GM12801 (cell line): Measurements from ENCODE around the gene CLEC16A.

Experiments
- TF ChIP-seq, protein P1 (sequence below): IDR thresholded peaks from one replicate; pipeline ENCODE4 v1.5.1; 2011; ENCODE audit warnings: control low read depth; ENCODE audit not compliant: insufficient read length; ENCODE audit errors: extremely low read depth

Gene CLEC16A

GRCh38 chr16:11073407-11073999 lies 129.1 kb downstream of the CLEC16A start:
- TF ChIP-seq, protein P1, sequence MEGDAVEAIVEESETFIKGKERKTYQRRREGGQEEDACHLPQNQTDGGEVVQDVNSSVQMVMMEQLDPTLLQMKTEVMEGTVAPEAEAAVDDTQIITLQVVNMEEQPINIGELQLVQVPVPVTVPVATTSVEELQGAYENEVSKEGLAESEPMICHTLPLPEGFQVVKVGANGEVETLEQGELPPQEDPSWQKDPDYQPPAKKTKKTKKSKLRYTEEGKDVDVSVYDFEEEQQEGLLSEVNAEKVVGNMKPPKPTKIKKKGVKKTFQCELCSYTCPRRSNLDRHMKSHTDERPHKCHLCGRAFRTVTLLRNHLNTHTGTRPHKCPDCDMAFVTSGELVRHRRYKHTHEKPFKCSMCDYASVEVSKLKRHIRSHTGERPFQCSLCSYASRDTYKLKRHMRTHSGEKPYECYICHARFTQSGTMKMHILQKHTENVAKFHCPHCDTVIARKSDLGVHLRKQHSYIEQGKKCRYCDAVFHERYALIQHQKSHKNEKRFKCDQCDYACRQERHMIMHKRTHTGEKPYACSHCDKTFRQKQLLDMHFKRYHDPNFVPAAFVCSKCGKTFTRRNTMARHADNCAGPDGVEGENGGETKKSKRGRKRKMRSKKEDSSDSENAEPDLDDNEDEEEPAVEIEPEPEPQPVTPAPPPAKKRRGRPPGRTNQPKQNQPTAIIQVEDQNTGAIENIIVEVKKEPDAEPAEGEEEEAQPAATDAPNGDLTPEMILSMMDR, result no peak

DNA sequence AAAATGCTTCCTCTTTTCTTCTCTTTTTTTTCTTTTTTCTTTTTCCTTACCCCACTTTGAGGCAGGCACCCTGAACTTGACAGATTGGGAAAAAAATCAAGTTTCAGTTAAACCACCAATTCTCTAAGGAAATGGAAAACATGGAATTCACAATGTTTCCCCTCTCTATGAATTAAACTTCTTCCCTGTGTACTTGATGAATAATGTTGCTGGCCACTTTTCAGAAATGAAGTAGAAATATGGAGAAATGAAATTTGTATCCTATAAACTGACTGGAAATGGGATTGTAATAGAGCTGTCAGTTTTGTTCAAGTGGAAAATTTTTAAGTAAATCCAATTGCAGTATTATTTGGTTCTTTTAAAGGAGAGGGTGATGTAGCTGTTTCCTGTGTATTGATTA lies 129.8 kb downstream of the CLEC16A start:
- TF ChIP-seq, protein P1, result no peak

DNA sequence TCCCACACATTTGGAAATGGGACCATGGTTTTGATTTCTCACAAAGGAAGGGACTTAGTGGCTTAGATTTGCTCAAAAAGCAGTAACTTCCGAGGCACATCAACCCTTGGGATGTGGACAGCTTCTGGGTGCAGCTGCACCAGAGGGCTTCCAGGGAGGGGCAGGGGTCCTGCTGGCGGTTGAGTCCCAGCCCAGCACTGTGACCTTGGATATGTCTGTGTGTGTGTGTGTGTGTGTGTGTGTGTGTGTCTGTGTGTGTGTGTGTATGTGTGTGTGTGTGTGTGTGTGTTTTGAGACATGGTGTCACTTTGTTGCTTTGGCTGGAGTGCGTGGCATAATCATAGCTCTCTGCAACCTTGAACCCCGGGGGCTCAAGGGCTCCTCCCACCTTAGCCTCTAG lies 130.8 kb downstream of the CLEC16A start:
- TF ChIP-seq, protein P1, result no peak

DNA sequence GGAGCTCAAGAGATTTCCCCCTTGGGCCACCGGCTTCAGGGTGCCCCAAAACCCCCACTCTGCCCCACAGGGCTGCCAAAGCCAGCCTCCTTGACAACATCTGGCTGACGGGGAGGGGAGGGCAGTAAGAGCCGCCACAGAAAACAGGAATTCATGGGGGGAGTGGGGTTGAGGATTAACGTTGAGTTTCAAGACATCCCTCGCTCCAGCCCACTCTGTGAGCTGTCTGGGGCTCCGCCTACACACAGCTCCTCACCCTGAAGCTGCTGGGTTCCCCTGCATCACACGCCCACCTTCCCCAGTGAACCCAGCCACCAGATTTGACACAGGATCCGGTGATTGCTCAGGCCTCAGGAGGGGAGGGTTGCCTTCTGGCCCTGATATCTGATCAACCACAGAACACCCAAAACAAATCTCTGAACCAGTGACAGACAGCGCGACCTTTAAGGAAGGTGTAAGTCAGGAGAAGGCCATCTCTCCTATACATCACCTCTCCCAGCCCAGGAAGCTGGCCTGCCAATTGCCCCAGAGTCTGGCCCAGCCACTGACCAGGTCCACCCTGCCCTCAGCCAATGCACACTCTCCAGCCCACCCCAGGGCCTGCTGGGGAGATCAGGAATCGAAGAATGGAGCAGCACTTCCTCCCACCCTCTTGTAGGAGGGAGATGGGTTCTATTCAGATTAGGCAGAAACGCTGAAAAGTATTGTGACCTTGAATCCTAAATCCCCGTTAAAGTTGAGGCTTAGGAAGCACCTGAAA lies 132.1 kb downstream of the CLEC16A start:
- TF ChIP-seq, protein P1, result no peak

DNA sequence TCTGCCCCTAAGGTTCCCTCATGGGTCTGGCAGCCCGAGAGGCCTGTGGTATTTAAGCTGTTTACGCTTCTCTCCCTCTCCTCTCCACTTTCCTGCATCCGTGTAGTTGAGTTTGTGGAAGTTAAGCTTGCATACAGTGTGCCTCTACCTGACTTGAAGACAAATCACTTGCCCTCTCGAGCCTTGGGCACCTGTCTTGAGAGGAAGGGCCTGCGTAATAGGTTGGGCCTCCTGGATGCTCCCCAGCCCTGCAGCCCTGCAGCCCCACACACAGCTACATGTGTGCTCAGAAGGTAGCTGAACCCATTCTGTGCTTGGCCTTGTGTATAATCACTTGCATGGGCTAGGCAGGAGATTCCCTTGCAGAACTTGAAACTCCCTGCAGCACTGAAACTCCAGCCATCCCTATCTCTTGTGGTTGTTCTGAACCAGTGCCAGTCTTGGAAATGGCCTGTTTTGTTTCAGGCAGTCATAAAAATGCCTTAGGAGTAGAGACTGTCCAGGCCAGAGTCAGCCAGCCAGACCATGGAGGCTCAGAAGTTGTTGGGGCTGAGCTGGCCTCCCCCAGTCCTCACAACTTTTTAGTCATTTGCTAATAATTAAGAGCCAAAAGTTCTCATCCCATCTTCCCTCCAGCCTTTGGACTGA lies 134.6 kb downstream of the CLEC16A start:
- TF ChIP-seq, protein P1, result no peak

DNA sequence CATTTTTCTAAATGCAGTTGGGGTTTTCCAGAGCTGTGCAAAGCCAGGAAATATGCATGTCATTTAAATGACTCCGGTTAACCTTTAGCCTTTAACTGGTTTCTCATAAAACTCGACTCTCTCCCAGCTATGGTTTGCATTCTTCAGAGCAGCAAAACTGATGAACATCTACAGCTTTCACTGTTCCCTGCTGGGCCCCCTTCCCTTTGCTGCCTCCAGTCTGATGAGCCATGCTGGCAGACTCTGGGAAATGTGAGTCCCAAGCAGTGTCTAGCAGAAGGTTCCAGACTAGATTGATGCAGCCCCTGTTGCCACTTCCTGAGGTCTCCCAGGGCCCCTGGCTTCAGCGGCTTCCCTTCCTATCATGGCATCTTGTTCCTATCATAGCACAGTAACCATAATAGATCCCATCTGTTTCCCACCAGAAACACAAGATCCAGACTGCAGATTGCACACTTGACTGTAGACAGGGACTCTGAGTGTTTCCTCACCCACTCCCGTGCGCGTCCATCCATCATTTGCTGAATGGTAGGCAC lies 135.4 kb downstream of the CLEC16A start:
- TF ChIP-seq, protein P1, result no peak

DNA sequence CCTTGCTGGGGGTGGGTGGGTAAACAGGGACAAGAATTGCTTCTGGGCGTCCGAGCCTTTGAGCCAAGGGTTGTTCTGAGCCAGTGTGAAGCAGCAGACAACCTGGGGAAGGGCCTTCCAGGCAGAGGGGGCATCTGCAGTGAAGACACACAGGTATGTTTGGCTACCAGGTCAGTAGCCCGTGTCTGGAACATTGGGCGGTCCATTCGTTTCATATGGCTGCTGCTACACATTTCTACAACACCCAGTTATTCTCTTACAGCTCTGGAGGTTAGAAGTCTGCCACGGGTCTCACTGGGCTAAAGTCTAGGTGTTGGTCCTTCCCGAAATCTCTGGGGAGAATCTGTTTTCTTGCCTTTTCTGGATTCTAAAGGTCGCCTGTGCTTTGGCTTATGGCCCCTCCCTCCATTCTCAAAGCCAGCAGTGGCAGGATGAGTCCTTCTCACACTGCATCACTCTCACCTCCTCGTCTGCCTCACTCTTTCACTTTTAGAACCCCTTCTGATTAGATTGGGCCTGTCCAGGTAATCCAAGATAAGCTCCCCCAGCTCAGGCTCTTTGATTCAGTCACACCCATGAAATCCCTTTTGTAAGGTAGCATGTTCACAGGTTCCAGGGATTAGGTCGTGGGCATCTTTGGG lies 136.1 kb downstream of the CLEC16A start:
- TF ChIP-seq, protein P1, result no peak
